GM19193 (cell line): ENCODE measurements around the gene SLC26A11.

Source experiments
- POLR2A ChIP-seq: IDR thresholded peaks from 4 replicates; pipeline ENCODE4 v1.6.1; 2011; ENCODE audit not compliant: insufficient read depth, insufficient read length; ENCODE audit errors: extremely low read depth

Gene SLC26A11

DNA sequence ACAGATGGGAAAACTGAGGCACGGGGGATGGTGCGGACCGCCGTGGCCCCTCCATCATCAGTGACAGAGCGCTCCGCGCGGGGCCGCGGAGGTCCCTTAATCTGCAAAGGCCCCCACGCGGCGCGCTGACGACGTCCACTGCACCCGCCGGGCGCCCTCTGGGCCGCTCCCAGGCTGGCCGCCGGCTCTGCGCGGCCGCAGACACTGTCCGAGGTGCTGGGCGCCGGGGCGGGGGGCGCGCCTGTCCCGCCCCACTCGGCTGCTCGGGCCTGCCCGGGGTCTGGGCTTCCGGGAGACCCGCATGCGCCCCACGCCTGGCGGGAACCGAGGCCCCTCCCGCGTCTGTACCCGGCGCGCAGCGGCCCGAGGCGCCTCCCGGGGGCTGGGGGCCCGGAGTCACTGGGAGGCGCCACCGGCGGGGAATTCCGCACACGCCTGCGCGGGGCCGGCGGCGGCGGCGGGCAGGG, 39.9 kb downstream of the SLC26A11 start:
- TF ChIP-seq POLR2A = peak; percentile 35

DNA sequence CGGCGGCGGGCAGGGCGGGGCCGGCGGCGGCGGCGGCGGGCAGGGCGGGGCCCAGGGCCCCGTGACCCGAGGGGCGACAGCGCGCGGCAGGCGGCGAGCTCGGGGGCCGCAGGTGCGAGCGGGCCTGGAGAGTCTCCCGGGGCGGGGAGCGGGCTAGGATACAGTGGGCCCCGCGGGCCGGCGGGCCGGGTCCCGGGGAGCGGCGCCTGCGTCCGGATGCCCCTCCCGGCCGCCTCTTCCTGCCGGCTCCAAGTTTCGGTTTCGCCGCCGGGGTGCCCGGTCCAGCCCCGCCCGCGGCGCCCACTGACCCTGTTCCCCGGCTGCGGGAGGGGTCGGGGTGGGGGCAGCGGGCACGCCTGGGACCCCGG, 40.5 kb downstream of the SLC26A11 start, which contains the start of gene RNF213:
Gene RNF213, plus strand, starts transcription at position 62 of the 368 bp plus-strand sequence. CDS start 2,830 bp downstream, outside the sequence.
- peak; percentile 68 for TF ChIP-seq POLR2A

DNA sequence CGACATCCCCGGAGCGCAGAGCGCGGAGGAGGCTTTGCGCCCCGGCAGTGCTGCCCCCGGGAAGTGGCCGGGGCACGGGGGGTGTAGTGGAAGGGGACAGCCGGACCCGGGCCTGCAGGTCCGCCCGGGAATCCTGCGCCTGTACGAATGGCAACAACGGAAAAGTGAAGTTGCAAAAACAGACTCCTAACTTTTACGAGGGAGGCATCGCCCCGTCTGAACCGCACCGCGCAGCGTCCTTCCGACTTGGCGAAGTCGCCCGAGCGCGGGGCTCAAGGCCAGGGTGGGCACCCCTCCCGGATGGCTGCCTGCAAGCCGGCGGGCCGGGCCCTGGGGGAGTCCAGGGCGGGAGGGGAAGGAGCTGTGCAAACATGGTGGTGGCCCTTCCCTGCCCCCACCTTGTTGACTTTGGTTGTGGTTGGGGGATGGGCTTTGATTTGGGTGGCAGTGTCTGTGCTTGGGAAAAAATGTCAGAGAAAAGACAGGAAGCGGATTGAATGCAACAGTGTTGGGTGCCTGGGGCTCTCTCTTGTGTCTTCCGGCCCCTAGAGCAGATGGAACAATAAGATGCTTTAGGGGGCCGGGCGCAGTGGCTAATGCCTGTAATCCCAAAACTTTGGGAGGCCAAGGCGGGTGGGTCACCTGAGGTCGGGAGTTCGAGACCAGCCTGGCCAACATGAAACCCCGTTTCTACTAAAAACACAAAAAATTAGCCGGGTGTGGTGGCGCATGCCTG, 41.1 kb downstream of the SLC26A11 start:
- no peak for TF ChIP-seq POLR2A

DNA sequence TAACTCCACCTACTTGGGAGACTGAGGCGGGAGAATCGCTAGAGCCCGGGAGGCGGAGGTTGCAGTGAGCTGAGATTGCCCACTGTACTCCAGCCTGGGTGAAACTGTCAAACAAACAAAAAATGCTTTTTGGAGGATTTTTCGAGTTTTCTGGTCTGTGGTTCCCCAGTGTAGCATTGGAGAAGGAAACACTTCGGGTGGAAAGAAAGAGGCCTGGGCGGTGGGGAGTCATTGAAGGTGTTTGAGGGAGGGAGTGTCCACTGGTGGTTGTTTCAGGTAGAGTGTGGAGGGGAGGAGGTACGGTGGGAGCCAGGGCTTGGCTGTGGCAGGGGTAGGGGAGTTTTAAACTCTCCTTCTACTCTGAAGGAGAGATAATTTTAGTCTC, 41.7 kb downstream of the SLC26A11 start:
- no peak for TF ChIP-seq POLR2A

DNA sequence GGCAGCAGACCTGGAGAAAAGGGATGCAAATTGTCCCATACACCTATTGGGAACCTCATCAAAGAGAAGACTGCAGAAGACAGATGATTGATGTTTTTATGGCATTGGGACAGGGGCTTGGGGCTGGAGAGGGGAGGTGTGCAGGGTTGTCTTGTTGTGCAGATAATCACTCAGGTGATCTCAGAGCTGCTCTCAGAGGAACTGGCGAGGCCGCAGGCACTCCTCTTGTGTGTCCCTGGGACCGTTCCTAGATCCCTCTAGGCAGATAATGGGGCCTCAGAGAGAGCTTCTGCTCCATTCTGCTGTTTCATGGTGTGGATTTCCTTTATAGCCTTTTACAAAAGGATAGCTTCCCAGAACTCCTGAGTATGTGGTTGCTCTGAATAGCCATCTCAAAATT, 42.1 kb downstream of the SLC26A11 start:
- no peak for TF ChIP-seq POLR2A

DNA sequence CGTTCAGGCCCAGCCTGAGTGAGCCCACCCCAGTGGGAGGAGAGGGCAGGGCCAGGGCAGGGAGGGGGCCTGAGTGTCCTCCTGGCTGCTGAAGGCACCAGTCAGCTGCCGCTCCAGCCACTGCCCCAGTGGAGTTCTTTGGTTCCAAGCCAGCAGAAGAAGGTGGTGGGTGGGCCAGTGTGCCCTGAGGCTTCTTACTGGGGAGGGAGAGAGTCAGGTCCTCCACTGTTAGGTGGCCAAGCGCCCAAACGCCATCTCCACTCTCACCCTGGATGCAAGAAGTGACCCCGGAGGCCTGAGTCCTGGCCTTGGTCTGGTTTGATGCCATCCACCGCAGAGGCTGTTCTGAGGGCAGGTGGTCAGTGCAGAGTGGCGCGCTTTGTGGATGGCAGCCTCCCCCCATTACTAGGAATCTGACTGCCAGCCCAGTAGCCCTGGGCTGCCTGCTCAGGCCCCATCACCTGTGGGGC, 42.6 kb downstream of the SLC26A11 start:
- no peak for TF ChIP-seq POLR2A

DNA sequence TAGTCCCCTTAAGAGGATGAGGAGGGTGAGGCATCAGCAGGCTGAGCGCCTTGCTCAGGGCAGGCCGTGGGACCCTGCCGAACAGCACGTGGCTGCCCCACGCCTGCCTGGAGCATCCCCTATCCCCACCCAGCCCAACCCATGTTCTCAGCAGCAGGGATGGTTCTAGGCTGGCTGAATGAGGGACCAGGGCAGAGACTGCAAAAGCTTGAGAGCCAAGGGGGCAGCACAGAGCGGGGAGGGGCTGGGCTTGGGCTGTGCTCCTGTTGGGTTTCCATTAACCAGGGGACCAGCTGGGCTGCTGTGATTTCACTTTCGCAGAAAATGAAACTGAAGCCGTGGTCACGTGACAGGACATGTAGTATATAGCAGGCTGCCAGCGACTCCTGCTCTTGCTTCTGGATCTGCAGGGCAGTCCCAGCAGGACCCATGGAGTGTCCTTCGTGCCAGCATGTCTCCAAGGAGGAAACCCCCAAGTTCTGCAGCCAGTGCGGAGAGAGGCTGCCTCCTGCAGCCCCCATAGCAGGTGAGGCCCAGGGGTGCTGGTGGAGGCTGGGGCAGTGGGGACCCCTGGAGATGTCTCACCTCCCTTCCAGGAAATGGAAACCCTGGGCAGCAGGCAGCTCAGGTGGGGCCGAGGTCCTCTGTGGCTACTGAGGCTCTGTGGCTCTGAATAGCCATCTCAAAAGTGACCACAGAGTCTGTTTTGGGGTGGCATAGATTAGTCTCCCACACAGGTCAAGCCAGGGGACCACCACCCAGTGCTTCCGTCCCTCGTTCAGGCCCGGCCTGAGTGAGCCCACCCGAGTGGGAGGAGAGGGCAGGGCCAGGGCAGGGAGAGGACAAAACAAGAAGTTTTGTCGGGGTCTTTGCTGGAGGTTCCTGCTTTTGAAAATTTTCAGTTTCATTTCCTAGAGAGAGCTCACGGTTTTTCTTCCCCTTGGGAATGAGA, 43.3 kb downstream of the SLC26A11 start:
- TF ChIP-seq POLR2A = peak; percentile 99

DNA sequence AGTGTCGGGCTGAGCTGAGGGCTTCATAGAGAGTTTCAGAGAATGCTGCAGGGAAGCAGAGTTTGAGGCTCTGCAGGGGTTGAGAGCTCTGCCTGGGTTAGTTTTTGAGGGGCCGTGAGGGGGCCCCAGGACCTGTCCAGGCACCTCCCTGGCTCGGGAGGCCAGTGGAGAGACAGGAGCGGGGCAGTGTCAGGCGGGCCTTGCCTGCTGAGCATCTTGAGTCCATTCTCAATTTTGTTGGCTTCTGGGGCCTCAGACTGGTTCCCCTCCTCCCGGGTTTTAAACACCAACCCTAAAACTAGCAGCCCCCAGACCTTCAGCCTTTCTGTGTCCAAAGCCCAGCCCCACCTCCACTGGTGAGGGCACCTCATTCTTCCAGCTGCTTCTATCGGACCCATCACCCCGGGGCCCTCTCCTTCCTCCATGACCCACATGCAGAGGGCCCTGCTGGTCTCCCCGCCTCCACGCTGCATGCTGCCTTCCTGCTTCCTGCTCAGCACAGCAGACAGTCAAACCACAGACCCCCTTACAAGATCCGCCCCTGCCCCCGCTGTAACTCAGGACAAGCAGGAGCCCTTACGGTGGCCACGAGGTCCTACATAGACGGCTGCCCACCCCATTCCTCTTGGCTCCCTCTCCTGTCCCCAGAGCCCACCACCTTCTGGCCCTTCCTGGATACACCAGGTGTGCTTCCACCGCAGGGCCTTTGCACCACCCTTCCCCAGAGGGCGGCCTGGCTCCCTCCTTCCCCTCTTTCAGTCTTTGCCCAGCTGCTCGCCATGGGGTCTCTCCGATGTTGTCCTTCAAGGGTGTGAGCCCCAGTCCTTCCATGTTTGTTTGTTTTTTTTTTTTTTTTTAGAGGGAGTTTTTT, 44.2 kb downstream of the SLC26A11 start:
- TF ChIP-seq POLR2A = peak; percentile 36

DNA sequence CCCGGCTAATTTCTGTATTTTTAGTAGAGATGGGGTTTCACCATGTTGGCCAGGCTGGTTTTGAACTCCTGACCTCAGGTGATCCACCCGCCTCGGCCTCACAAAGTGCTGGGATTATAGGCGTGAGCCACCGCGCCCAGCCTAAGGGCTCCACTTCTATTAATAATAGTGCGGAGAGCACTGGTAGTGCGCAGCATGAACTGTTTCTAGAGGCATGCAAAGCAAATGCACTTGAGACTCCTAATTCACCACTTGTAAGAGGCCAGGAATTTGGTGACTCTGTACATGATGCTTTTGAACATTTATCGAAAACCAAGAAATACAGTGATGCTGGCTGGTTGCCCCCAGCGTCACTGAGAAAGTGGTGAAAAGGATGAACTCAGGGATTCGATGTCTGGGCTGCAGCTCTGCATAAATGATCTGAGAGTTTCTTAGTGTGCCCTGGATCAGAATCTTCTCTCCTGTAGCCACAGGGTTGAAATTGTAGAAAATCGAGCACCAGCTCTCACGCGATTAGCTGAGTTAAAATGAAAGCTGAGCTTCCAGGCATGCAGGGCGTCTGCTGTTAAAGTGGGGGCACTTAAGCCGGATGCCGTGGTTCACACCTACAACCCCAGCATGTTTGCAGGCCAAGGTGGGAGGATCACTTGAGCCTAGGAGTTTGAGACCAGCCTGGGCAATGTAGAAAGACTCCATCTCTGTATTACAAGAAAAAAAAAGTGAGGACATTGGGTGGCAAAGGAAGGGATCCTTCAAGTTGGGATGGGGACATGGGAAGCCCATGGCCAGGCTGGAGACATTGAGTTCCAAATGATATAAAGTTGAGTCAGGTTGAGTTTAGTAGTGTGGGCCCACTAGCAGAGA, 45.2 kb downstream of the SLC26A11 start:
- TF ChIP-seq POLR2A = no peak

DNA sequence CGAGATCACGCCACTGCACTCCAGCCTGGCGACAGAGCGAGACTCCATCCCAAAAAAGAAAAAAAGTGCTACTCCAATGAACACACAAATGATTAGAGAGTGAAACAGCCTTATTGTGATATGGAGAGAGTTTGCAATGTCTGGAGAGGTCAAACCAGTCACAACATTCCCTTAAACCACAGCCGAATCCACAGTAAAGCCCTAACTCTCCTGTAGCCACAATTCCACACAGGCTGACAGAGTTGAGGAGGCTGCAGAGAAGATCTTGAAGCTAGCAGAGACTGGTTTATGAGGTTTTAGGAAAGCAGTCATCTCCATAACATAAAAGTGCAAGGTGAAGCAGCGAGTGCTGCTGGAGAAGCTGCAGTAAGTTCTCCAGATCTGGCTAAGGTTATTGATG, 47.2 kb downstream of the SLC26A11 start:
- TF ChIP-seq POLR2A = no peak

DNA sequence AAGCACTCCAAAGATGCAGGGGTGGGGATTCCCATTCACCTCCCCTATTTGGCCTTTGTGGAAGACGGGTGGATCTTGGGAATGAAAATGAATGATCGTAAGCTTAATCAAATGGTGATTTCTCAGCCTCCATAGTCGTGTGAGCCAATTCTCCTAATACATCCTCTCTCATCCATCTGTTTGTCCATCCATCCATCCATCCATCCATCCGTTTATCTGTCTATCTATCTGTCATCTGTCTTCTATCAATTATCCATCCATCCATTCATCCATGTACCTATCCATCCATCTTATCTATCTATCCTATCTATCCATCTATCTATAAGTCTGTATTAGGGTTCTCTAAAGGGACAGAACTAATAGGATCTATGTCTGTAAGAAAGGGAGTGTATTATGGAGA, 48.2 kb downstream of the SLC26A11 start:
- TF ChIP-seq POLR2A = no peak

DNA sequence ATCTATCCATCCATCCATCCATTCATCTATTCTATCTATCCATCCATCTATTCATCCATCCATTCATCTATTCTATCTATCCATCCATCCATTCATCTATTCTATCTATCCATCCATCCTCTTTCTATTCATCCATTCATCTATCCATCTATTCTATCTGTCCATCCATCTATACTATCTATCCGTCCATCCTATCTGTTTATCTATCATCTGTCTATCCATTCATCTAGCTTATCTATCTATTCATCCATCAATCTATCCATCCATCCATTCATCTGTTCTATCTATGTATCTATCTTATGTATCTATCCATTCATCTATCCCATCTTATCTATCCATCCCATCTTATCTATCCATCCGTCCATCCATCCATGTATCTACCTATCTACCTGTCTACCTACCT, 49.2 kb downstream of the SLC26A11 start:
- no peak for TF ChIP-seq POLR2A

DNA sequence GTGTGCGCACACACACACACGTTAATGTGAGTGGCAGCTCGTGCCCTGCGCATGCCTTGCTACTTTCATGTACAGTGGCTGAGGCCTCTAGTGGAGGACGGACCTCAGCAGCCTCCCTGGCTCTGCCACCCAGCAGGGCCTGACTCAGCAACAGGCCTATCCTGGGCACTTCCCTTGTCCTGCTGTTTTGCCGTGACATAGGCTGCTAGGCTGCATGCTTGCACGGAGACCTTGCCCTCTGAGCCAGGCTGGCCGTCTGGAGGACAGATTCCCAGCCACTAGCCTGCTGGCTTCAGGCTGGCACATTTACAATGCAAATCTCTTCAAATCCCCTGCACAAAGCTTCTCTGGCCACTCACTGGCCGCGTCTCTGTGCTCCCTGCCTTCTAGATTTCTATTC, 49.9 kb downstream of the SLC26A11 start:
- no peak for TF ChIP-seq POLR2A

DNA sequence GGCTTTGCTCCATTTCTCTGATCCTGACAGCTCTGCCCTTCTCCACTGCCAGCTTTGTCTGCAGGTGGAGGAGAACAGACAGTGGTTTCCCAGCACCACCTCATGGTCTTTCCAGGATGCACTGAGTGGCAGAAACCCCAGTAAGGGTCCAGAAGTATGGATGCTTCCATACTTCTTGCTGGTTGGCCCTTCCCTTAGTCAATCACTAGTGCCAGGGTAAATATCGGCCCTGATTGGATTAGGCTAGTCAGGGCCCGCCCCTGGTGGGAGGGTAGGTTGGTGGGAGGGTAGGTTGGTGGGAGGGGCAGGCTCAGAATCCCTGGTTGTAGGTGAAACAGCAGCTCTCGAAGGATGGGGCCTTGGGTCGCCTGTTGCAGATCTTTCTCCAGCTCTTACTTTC, 50.6 kb downstream of the SLC26A11 start:
- TF ChIP-seq POLR2A = no peak
